Measurements from ENCODE around the gene TMEM198.

The TMEM198 gene

DNA sequence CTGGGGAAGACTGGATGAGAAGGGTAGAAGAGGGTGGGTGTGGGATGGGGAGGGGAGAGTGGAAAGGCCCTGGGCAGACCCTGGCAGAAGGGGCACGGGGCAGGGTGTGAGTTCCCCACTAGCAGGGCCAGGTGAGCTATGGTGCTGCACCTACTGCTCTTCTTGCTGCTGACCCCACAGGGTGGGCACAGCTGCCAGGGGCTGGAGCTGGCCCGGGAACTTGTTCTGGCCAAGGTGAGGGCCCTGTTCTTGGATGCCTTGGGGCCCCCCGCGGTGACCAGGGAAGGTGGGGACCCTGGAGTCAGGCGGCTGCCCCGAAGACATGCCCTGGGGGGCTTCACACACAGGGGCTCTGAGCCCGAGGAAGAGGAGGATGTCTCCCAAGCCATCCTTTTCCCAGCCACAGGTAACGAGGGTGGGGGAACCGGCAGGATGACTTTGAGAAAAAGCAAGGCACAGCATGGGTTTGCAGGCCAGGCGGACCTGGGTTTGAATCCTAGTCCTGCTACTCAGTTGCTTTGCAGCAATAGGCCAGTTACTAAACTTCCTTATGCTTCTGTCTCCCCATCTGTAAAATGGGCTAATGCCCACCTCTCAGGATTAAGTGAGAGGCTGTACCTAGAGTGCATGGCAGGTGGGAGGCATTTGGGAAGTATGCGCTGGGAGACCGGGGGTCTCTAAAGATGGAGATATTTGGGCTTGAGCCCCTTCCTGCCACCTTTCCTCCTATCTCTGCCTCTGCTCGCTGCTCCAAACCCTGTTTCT is 28.6 kb downstream of the TMEM198 start, which contains the start of gene INHA:
Gene INHA, plus strand, starts transcription at position 74 of the 765 bp plus-strand sequence. Its CDS starts 65 bp downstream, at position 139.
- Histone ChIP-seq H3K4me2 (ENCODE audit: low read length) (no peak within 1 kb of the TSS), H3K27ac (ENCODE audit: low read depth, low read length) (no peak within 1 kb of the TSS), H3K4me3 (ENCODE audit: low read length) (no peak within 1 kb of the TSS)

DNA sequence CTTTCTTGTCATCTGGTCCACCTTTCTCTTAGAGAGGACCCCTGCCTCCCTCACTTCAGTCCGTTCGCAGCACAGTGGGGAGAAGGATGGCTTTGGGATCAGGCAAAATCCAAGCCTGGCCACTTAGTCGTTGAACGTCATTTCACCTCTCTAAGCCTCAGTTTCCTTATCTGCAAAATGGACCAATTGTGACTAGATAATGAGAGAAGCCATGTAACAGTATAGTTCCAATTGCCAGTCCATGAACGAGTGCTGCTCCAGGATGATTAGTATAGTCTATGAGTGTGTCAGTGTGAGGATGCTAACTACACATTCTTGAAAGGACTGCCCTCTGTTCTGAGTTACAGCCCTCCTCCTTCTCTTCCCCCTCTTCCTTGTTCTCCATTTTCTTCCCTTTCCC is 29.3 kb downstream of the TMEM198 start:
- no peaks in the 10 kb centered on the region for H3K9me3 ChIP-seq (ENCODE audit: control insufficient read depth, insufficient read depth, low read length)
- no peak overlapping the region for H3K27ac ChIP-seq (ENCODE audit: low read depth, low read length)
- no peaks in the 10 kb centered on the region for H3K36me3 ChIP-seq (ENCODE audit: control insufficient read depth, low read length)
- TF ChIP-seq EZH2phosphoT487 (IDR thresholded peaks at IDR 0.05; ENCODE audit: borderline replicate concordance, low read length): no peak
- TF ChIP-seq, protein P1, sequence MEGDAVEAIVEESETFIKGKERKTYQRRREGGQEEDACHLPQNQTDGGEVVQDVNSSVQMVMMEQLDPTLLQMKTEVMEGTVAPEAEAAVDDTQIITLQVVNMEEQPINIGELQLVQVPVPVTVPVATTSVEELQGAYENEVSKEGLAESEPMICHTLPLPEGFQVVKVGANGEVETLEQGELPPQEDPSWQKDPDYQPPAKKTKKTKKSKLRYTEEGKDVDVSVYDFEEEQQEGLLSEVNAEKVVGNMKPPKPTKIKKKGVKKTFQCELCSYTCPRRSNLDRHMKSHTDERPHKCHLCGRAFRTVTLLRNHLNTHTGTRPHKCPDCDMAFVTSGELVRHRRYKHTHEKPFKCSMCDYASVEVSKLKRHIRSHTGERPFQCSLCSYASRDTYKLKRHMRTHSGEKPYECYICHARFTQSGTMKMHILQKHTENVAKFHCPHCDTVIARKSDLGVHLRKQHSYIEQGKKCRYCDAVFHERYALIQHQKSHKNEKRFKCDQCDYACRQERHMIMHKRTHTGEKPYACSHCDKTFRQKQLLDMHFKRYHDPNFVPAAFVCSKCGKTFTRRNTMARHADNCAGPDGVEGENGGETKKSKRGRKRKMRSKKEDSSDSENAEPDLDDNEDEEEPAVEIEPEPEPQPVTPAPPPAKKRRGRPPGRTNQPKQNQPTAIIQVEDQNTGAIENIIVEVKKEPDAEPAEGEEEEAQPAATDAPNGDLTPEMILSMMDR (IDR thresholded peaks at IDR 0.05; ENCODE audit: low read depth, low read length, poor library complexity, severe bottlenecking): no peak
- no peaks in the 10 kb centered on the region for H3K9me2 ChIP-seq (replicated peaks; ENCODE audit: control insufficient read depth, low read length)
- H3K4me3 ChIP-seq (ENCODE audit: low read length): no peak overlapping the region
- H3K4me1 ChIP-seq (ENCODE audit: control insufficient read depth, low read length): no peaks in the 10 kb centered on the region
- peaks cover 3% of the 10 kb centered on the region; the same call in 1 of the 2 replicates for H3K27me3 ChIP-seq (ENCODE audit: control insufficient read depth, low read length)
- H3K79me2 ChIP-seq (ENCODE audit: control insufficient read depth, low read length): no peaks in the 10 kb centered on the region
- H4K20me1 ChIP-seq (ENCODE audit: control insufficient read depth, insufficient read depth, low read depth, low read length): no peaks in the 10 kb centered on the region
- no peaks in the 10 kb centered on the region for H3F3A ChIP-seq (ENCODE audit: control insufficient read depth, insufficient read depth)
- H3K4me2 ChIP-seq (ENCODE audit: low read length): no peak overlapping the region

More for the DNA sequence above, 28.6 kb downstream of the TMEM198 start, which contains the start of gene INHA:
- H3K36me3 ChIP-seq (ENCODE audit: control insufficient read depth, low read length): no peaks in the 10 kb centered on the region
- TF ChIP-seq, protein P1 (IDR thresholded peaks at IDR 0.05; ENCODE audit: low read depth, low read length, poor library complexity, severe bottlenecking): no peak
- no peak for TF ChIP-seq EZH2phosphoT487 (IDR thresholded peaks at IDR 0.05; ENCODE audit: borderline replicate concordance, low read length)
- no peaks in the 10 kb centered on the region for H4K20me1 ChIP-seq (ENCODE audit: control insufficient read depth, insufficient read depth, low read depth, low read length)
- no peaks in the 10 kb centered on the region for H3K4me1 ChIP-seq (ENCODE audit: control insufficient read depth, low read length)
- no peaks in the 10 kb centered on the region for H3K79me2 ChIP-seq (ENCODE audit: control insufficient read depth, low read length)
- no peaks in the 10 kb centered on the region for H3F3A ChIP-seq (ENCODE audit: control insufficient read depth, insufficient read depth)
- no peaks in the 10 kb centered on the region for H3K9me2 ChIP-seq (replicated peaks; ENCODE audit: control insufficient read depth, low read length)
- H3K9me3 ChIP-seq (ENCODE audit: control insufficient read depth, insufficient read depth, low read length): no peaks in the 10 kb centered on the region
- peaks cover 3% of the 10 kb centered on the region; the same call in 1 of the 2 replicates for H3K27me3 ChIP-seq (ENCODE audit: control insufficient read depth, low read length)

DNA sequence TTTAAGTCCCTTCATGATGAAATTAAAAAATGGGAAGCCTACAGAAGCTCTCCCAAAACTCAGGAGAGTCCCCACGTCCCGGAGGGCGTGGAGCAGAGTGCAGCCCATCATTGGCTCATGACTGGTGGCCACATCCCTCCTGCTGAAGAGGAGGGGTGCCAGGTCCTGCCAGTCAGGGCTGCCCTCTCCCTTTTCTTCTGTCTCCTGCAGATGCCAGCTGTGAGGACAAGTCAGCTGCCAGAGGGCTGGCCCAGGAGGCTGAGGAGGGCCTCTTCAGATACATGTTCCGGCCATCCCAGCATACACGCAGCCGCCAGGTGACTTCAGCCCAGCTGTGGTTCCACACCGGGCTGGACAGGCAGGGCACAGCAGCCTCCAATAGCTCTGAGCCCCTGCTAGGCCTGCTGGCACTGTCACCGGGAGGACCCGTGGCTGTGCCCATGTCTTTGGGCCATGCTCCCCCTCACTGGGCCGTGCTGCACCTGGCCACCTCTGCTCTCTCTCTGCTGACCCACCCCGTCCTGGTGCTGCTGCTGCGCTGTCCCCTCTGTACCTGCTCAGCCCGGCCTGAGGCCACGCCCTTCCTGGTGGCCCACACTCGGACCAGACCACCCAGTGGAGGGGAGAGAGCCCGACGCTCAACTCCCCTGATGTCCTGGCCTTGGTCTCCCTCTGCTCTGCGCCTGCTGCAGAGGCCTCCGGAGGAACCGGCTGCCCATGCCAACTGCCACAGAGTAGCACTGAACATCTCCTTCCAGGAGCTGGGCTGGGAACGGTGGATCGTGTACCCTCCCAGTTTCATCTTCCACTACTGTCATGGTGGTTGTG is 30.9 kb downstream of the TMEM198 start:
- no peaks in the 10 kb centered on the region for H3F3A ChIP-seq (ENCODE audit: control insufficient read depth, insufficient read depth)
- no peaks in the 10 kb centered on the region for H3K79me2 ChIP-seq (ENCODE audit: control insufficient read depth, low read length)
- no peaks in the 10 kb centered on the region for H3K4me1 ChIP-seq (ENCODE audit: control insufficient read depth, low read length)
- H4K20me1 ChIP-seq (ENCODE audit: control insufficient read depth, insufficient read depth, low read depth, low read length): no peaks in the 10 kb centered on the region
- no peaks in the 10 kb centered on the region for H3K9me2 ChIP-seq (replicated peaks; ENCODE audit: control insufficient read depth, low read length)
- H3K27me3 ChIP-seq (ENCODE audit: control insufficient read depth, low read length): peaks cover 3% of the 10 kb centered on the region; the same call in 1 of the 2 replicates
- no peak overlapping the region for H3K4me3 ChIP-seq (ENCODE audit: low read length)
- no peak overlapping the region for H3K27ac ChIP-seq (ENCODE audit: low read depth, low read length)
- no peaks in the 10 kb centered on the region for H3K36me3 ChIP-seq (ENCODE audit: control insufficient read depth, low read length)
- no peaks in the 10 kb centered on the region for H3K9me3 ChIP-seq (ENCODE audit: control insufficient read depth, insufficient read depth, low read length)
- no peak for TF ChIP-seq EZH2phosphoT487 (IDR thresholded peaks at IDR 0.05; ENCODE audit: borderline replicate concordance, low read length)
- TF ChIP-seq, protein P1 (IDR thresholded peaks at IDR 0.05; ENCODE audit: low read depth, low read length, poor library complexity, severe bottlenecking): no peak
- H3K4me2 ChIP-seq (ENCODE audit: low read length): no peak overlapping the region

Measured in DOHH2 (cell line).